ENCODE data around the gene ABLIM1.

ABLIM1 gene

GRCh38 chr10:114679552-114679951 is 21.5 kb upstream of the ABLIM1 start:
- DNase-seq (ENCODE audit: low spot score) = no peak

- DNase-seq (ENCODE audit: low spot score) = no peak
Measured at GRCh38 chr10:114678820-114679219, 20.7 kb upstream of the ABLIM1 start.

- no peak for DNase-seq (ENCODE audit: low spot score)
Measured at GRCh38 chr10:114678336-114678735, 20.3 kb upstream of the ABLIM1 start.

- DNase-seq (ENCODE audit: low spot score) = no peak
Measured at GRCh38 chr10:114674346-114674745, 16.3 kb upstream of the ABLIM1 start.

GRCh38 chr10:114669648-114670047 is 11.6 kb upstream of the ABLIM1 start:
- no peak for DNase-seq (ENCODE audit: low spot score)

GRCh38 chr10:114668375-114669080 is 10.5 kb upstream of the ABLIM1 start:
- DNase-seq (ENCODE audit: low spot score) = no peak

GRCh38 chr10:114665873-114666272 is 7.8 kb upstream of the ABLIM1 start:
- no peak for DNase-seq (ENCODE audit: low spot score)

- no peak for DNase-seq (ENCODE audit: low spot score)
Measured at GRCh38 chr10:114665406-114665805, 7.3 kb upstream of the ABLIM1 start.

- DNase-seq (ENCODE audit: low spot score) = no peak
Measured at GRCh38 chr10:114664127-114664526, 6.1 kb upstream of the ABLIM1 start.

- DNase-seq (ENCODE audit: low spot score) = no peak
Measured at GRCh38 chr10:114663626-114664025, 5.6 kb upstream of the ABLIM1 start.

GRCh38 chr10:114662646-114663217 is 4.7 kb upstream of the ABLIM1 start:
- no peak for DNase-seq (ENCODE audit: low spot score)

GRCh38 chr10:114661212-114661880 is 3.3 kb upstream of the ABLIM1 start:
- no peak for DNase-seq (ENCODE audit: low spot score)

- DNase-seq (ENCODE audit: low spot score) = no peak
Measured at GRCh38 chr10:114655671-114656070, 2.4 kb downstream of the ABLIM1 start.

- no peak for DNase-seq (ENCODE audit: low spot score)
Measured at GRCh38 chr10:114654822-114655575, 3.1 kb downstream of the ABLIM1 start.

GRCh38 chr10:114653926-114654325 is 4.1 kb downstream of the ABLIM1 start:
- DNase-seq (ENCODE audit: low spot score) = no peak

- no peak for DNase-seq (ENCODE audit: low spot score)
Measured at GRCh38 chr10:114652402-114653368, 5.4 kb downstream of the ABLIM1 start.

GRCh38 chr10:114650831-114651230 is 7.2 kb downstream of the ABLIM1 start:
- no peak for DNase-seq (ENCODE audit: low spot score)

GRCh38 chr10:114650266-114650665 is 7.8 kb downstream of the ABLIM1 start:
- DNase-seq (ENCODE audit: low spot score) = no peak

GRCh38 chr10:114649217-114649903 is 8.7 kb downstream of the ABLIM1 start:
- DNase-seq (ENCODE audit: low spot score) = no peak

GRCh38 chr10:114648368-114648767 is 9.7 kb downstream of the ABLIM1 start:
- DNase-seq (ENCODE audit: low spot score) = no peak
